ENCODE measurements around the gene DGKI. TPM values are rescaled to one million over a fixed set of nuclear protein-coding genes. Genes with fewer than 3 reads are reported as not detected.

Gene DGKI
- polyA plus RNA-seq (2013), result 0.99 and 1.2 TPM in 2 replicates

DNA sequence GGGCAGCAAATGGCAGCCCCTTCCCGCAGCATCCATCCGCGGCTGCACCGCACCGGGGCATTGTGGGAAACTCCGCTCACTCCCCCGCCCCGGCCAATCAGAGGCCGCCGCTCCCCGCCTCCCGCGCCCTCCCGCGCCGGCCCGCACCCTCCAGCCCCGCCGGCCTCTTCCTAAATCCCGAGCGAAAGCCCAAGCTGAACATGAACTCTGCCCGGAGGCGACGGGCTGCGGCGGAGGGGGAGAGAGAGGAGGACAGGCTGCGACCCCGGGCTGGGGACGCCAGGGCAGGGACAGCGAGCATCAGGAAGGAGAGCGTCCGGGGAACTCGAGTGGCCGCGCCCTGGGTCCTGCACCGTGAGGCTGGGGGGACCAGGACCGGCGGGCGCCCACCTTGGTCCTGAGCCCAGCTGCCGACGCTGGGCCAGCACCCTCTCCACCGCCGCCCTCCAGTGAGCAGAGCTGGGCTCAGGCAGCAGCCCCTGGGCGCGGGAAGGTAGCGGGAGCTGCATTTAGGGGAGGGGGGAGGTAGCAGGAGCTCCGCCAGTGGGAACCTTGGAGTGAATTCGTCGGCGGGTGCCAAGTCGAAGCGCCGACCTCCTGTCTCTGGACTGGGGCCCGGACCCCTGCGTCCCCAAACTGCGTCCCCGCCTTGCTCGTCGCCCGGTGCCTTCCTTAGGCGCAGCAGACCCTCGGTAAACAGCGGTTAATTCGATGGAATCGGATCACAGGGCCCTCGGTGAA is at the start of gene DGKI:
TSS of gene DGKI (minus strand) at position 148 of the 741 bp plus-strand sequence.
- H4K8ac ChIP-seq (ENCODE audit: low read depth, low read length), result no peak within 1 kb of the TSS
- H3K36me3 ChIP-seq (ENCODE audit: control insufficient read depth in 1 of 2, insufficient read depth in 2 of 2, low read length in 2 of 2), result peaks cover 0 to 3% of the 10 kb centered on the region in 2 experiments
- no peak within 1 kb of the TSS for H3K9ac ChIP-seq (ENCODE audit: low read length)
- H2AFZ ChIP-seq (ENCODE audit: insufficient read depth, low read length, poor library complexity), result no peak within 1 kb of the TSS
- H3K23ac ChIP-seq (ENCODE audit: low read length), result no peak within 1 kb of the TSS
- H3K4me1 ChIP-seq (ENCODE audit: control insufficient read depth in 1 of 2, insufficient read depth in 2 of 2, low read length in 2 of 2), result peaks cover 0 to 11% of the 10 kb centered on the region in 2 experiments
- H3K79me2 ChIP-seq (ENCODE audit: control insufficient read depth, insufficient read depth, low read length, poor library complexity), result no peaks in the 10 kb centered on the region
- H2AK5ac ChIP-seq (ENCODE audit: low read length), result no peak within 1 kb of the TSS
- no CpG with 5 or more reads among the region's 66 CpGs for WGBS (ENCODE audit: extremely low coverage, insufficient coverage, insufficient read length)
- peak; percentile 3 to 52 for DNase-seq
- H3K4me2 ChIP-seq (ENCODE audit: low read length), result peak within 1 kb of the TSS; percentile 84
- H4K91ac ChIP-seq (ENCODE audit: low read depth, low read length), result no peak within 1 kb of the TSS
- no peak within 1 kb of the TSS for H3K27ac ChIP-seq (ENCODE audit: low read depth, low read length)
- H2BK12ac ChIP-seq (ENCODE audit: low read length), result no peak within 1 kb of the TSS
- no peak within 1 kb of the TSS for H3K18ac ChIP-seq (ENCODE audit: low read length)
- no peaks in the 10 kb centered on the region for H3K79me1 ChIP-seq (ENCODE audit: low read length)
- H4K12ac ChIP-seq (ENCODE audit: low read depth, low read length), result no peak within 1 kb of the TSS
- H3K27me3 ChIP-seq (ENCODE audit: insufficient read depth, low read length), result peaks cover 25% of the 10 kb centered on the region
- H2BK120ac ChIP-seq (ENCODE audit: insufficient read depth, low read length, poor library complexity), result no peak within 1 kb of the TSS
- no peak within 1 kb of the TSS for H2BK5ac ChIP-seq (ENCODE audit: low read depth, low read length, poor library complexity)
- H3K9me3 ChIP-seq (ENCODE audit: insufficient read depth, low read depth, low read length), result no peaks in the 10 kb centered on the region
- H3K4ac ChIP-seq (ENCODE audit: low read depth, low read length), result no peak within 1 kb of the TSS
- H3K14ac ChIP-seq (ENCODE audit: low read length), result no peak within 1 kb of the TSS
- no peak within 1 kb of the TSS for H3K4me3 ChIP-seq (ENCODE audit: low read depth, low read length)

GRCh38 chr7:137895301-137896221 is 48.8 kb upstream of the DGKI start:
- Histone ChIP-seq H4K91ac (ENCODE audit: low read depth, low read length) (no peak overlapping the region), H3K27ac (ENCODE audit: low read depth, low read length) (no peak overlapping the region), H2BK120ac (ENCODE audit: insufficient read depth, low read length, poor library complexity) (no peak overlapping the region), H3K36me3 (ENCODE audit: control insufficient read depth in 1 of 2, insufficient read depth in 2 of 2, low read length in 2 of 2) (peaks cover 38 to 45% of the 10 kb centered on the region in 2 experiments), H2BK5ac (ENCODE audit: low read depth, low read length, poor library complexity) (no peak overlapping the region), H3K4me1 (ENCODE audit: control insufficient read depth in 1 of 2, insufficient read depth in 2 of 2, low read length in 2 of 2) (peaks cover 0 to 2% of the 10 kb centered on the region in 2 experiments), H3K4me2 (ENCODE audit: low read length) (no peak overlapping the region), H3K27me3 (ENCODE audit: insufficient read depth, low read length) (no peaks in the 10 kb centered on the region), H3K4ac (ENCODE audit: low read depth, low read length) (no peak overlapping the region), H3K4me3 (ENCODE audit: low read depth, low read length) (no peak overlapping the region), H3K23ac (ENCODE audit: low read length) (no peak overlapping the region), H4K12ac (ENCODE audit: low read depth, low read length) (no peak overlapping the region), H3K9ac (ENCODE audit: low read length) (no peak overlapping the region), H3K14ac (ENCODE audit: low read length) (no peak overlapping the region), H2BK12ac (ENCODE audit: low read length) (no peak overlapping the region), H4K8ac (ENCODE audit: low read depth, low read length) (no peak overlapping the region), H2AFZ (ENCODE audit: insufficient read depth, low read length, poor library complexity) (no peak overlapping the region), H2AK5ac (ENCODE audit: low read length) (no peak overlapping the region), H3K79me1 (ENCODE audit: low read length) (no peaks in the 10 kb centered on the region), H3K79me2 (ENCODE audit: control insufficient read depth, insufficient read depth, low read length, poor library complexity) (no peaks in the 10 kb centered on the region), H3K18ac (ENCODE audit: low read length) (no peak overlapping the region), H3K9me3 (ENCODE audit: insufficient read depth, low read depth, low read length) (no peaks in the 10 kb centered on the region)
- no CpG with 5 or more reads among the region's 8 CpGs for WGBS (ENCODE audit: extremely low coverage, insufficient coverage, insufficient read length)
- DNase-seq, result no peak

GRCh38 chr7:137893143-137893742 is 46.5 kb upstream of the DGKI start:
- Histone ChIP-seq H3K9me3 (ENCODE audit: insufficient read depth, low read depth, low read length) (no peaks in the 10 kb centered on the region), H3K4ac (ENCODE audit: low read depth, low read length) (no peak overlapping the region), H3K36me3 (ENCODE audit: control insufficient read depth in 1 of 2, insufficient read depth in 2 of 2, low read length in 2 of 2) (peaks cover 37 to 46% of the 10 kb centered on the region in 2 experiments), H3K4me2 (ENCODE audit: low read length) (no peak overlapping the region), H2BK120ac (ENCODE audit: insufficient read depth, low read length, poor library complexity) (no peak overlapping the region), H4K12ac (ENCODE audit: low read depth, low read length) (no peak overlapping the region), H3K14ac (ENCODE audit: low read length) (no peak overlapping the region), H3K9ac (ENCODE audit: low read length) (no peak overlapping the region), H3K4me1 (ENCODE audit: control insufficient read depth in 1 of 2, insufficient read depth in 2 of 2, low read length in 2 of 2) (no peaks in the 10 kb centered on the region), H2AFZ (ENCODE audit: insufficient read depth, low read length, poor library complexity) (no peak overlapping the region), H3K27ac (ENCODE audit: low read depth, low read length) (no peak overlapping the region), H3K4me3 (ENCODE audit: low read depth, low read length) (no peak overlapping the region), H3K23ac (ENCODE audit: low read length) (no peak overlapping the region), H2BK5ac (ENCODE audit: low read depth, low read length, poor library complexity) (no peak overlapping the region), H4K91ac (ENCODE audit: low read depth, low read length) (no peak overlapping the region), H3K79me2 (ENCODE audit: control insufficient read depth, insufficient read depth, low read length, poor library complexity) (no peaks in the 10 kb centered on the region), H3K79me1 (ENCODE audit: low read length) (no peaks in the 10 kb centered on the region), H4K8ac (ENCODE audit: low read depth, low read length) (no peak overlapping the region), H2AK5ac (ENCODE audit: low read length) (no peak overlapping the region), H2BK12ac (ENCODE audit: low read length) (no peak overlapping the region), H3K27me3 (ENCODE audit: insufficient read depth, low read length) (no peaks in the 10 kb centered on the region), H3K18ac (ENCODE audit: low read length) (no peak overlapping the region)
- no peak for DNase-seq

- Histone ChIP-seq H4K12ac (ENCODE audit: low read depth, low read length) (no peak overlapping the region), H2AK5ac (ENCODE audit: low read length) (no peak overlapping the region)
These were observed 44.4 kb upstream of the DGKI start for GRCh38 chr7:137891016-137891655.

More at GRCh38 chr7:137891016-137891655, 44.4 kb upstream of the DGKI start:
- H3K4ac ChIP-seq (ENCODE audit: low read depth, low read length), result no peak overlapping the region
- no peak overlapping the region for H3K23ac ChIP-seq (ENCODE audit: low read length)
- no peaks in the 10 kb centered on the region for H3K27me3 ChIP-seq (ENCODE audit: insufficient read depth, low read length)
- no peak overlapping the region for H3K9ac ChIP-seq (ENCODE audit: low read length)
- no peak overlapping the region for H3K14ac ChIP-seq (ENCODE audit: low read length)
- no peaks in the 10 kb centered on the region for H3K79me1 ChIP-seq (ENCODE audit: low read length)
- no peak overlapping the region for H3K4me3 ChIP-seq (ENCODE audit: low read depth, low read length)
- H3K18ac ChIP-seq (ENCODE audit: low read length), result no peak overlapping the region
- H2AFZ ChIP-seq (ENCODE audit: insufficient read depth, low read length, poor library complexity), result no peak overlapping the region
- H3K27ac ChIP-seq (ENCODE audit: low read depth, low read length), result no peak overlapping the region
- no peak for DNase-seq
- no peak overlapping the region for H3K4me2 ChIP-seq (ENCODE audit: low read length)
- WGBS (ENCODE audit: extremely low coverage, insufficient coverage, insufficient read length), result no CpG with 5 or more reads among the region's 4 CpGs
- no peak overlapping the region for H2BK5ac ChIP-seq (ENCODE audit: low read depth, low read length, poor library complexity)
- H3K79me2 ChIP-seq (ENCODE audit: control insufficient read depth, insufficient read depth, low read length, poor library complexity), result no peaks in the 10 kb centered on the region
- H3K4me1 ChIP-seq (ENCODE audit: control insufficient read depth in 1 of 2, insufficient read depth in 2 of 2, low read length in 2 of 2), result peaks cover 0 to 2% of the 10 kb centered on the region in 2 experiments
- H4K91ac ChIP-seq (ENCODE audit: low read depth, low read length), result no peak overlapping the region
- peaks cover 37 to 53% of the 10 kb centered on the region in 2 experiments for H3K36me3 ChIP-seq (ENCODE audit: control insufficient read depth in 1 of 2, insufficient read depth in 2 of 2, low read length in 2 of 2)
- no peak overlapping the region for H2BK120ac ChIP-seq (ENCODE audit: insufficient read depth, low read length, poor library complexity)
- no peak overlapping the region for H2BK12ac ChIP-seq (ENCODE audit: low read length)
- H4K8ac ChIP-seq (ENCODE audit: low read depth, low read length), result no peak overlapping the region
- no peaks in the 10 kb centered on the region for H3K9me3 ChIP-seq (ENCODE audit: insufficient read depth, low read depth, low read length)

All from trophoblast cell (in vitro differentiated cells and primary cell).